PC-3 (cell line): ENCODE measurements around the gene SNRPA. TPM values are rescaled to one million over a fixed set of nuclear protein-coding genes. Genes with fewer than 3 reads are reported as not detected.

Source experiments
- ATAC-seq: fragments of 200-7000 bp; cut with Tn5 transposase; 2 replicates; pipeline ENCODE4 v1.9.1; 2020; ENCODE audit warnings: mild to moderate bottlenecking, moderate library complexity
- BruUV-seq: library from RNA; stranded (reverse); fragments of 400-500 nt; replicated peaks from 2 replicates; lab custom pipeline; 2021; lab: Mats Ljungman, UMichigan
- CTCF ChIA-PET: fragments of 300-600 bp; sonication (Branson Sonifier 250); formaldehyde crosslinking; loops from one replicate; lab custom pipeline; 2022; ENCODE audit warnings: antibody characterized with exemption; lab: Charles Lee
- POLR2A ChIA-PET: fragments of 300-600 bp; sonication (Branson Sonifier 250); formaldehyde crosslinking; loops from one replicate; lab custom pipeline; 2022; ENCODE audit warnings: antibody characterized with exemption; ENCODE audit not compliant: unreplicated experiment; lab: Charles Lee
- DNase-seq: peaks from one replicate; pipeline ENCODE4 v3.0.0-alpha.2; 2015
- H2AFZ ChIP-seq: fragments of 300-600 bp; sonication (generic); 2 replicates; pipeline ENCODE4 v1.6.0; 2016; ENCODE audit warnings: antibody characterized with exemption, low read length
- H3F3A ChIP-seq: fragments of 300-600 bp; sonication (generic); one replicate; pipeline ENCODE4 v1.6.0; 2017; ENCODE audit warnings: antibody characterized with exemption, low read length, control low read depth, mild to moderate bottlenecking; ENCODE audit not compliant: unreplicated experiment
- H3K27ac ChIP-seq: fragments of 300-600 bp; sonication (generic); 2 replicates; pipeline ENCODE4 v1.5.1; 2016; ENCODE audit warnings: mild to moderate bottlenecking, low read length
- H3K27me3 ChIP-seq: fragments of 300-600 bp; sonication (generic); 2 replicates; pipeline ENCODE4 v1.6.1; 2016; ENCODE audit warnings: low read length, mixed read lengths
- H3K36me3 ChIP-seq: fragments of 300-600 bp; sonication (generic); 2 replicates; pipeline ENCODE4 v1.6.1; 2016; ENCODE audit warnings: low read depth, mixed run types, low read length, mixed read lengths
- H3K4me1 ChIP-seq: fragments of 300-600 bp; sonication (generic); 2 replicates; pipeline ENCODE4 v1.5.1; 2016; ENCODE audit warnings: low read length; ENCODE audit not compliant: insufficient read depth
- H3K4me2 ChIP-seq: fragments of 300-600 bp; sonication (generic); 2 replicates; pipeline ENCODE4 v1.6.0; 2016; ENCODE audit warnings: low read length
- H3K4me3 ChIP-seq: fragments of 300-600 bp; sonication (generic); 2 replicates; pipeline ENCODE4 v1.5.1; 2016; ENCODE audit warnings: mild to moderate bottlenecking, low read length, mixed read lengths
- H3K79me2 ChIP-seq: fragments of 300-600 bp; sonication (generic); 2 replicates; pipeline ENCODE4 v1.6.1; 2017; ENCODE audit warnings: low read length, mixed read lengths
- H3K9ac ChIP-seq: fragments of 300-600 bp; sonication (generic); 2 replicates; pipeline ENCODE4 v1.6.0; 2016; ENCODE audit warnings: mild to moderate bottlenecking, low read length
- H3K9me2 ChIP-seq: fragments of 300-600 bp; sonication (generic); replicated peaks from 2 replicates; pipeline ENCODE4 v1.6.1; 2016; ENCODE audit warnings: mixed run types, low read length, mixed read lengths
- H3K9me3 ChIP-seq: fragments of 300-600 bp; sonication (generic); 2 replicates; pipeline ENCODE4 v1.6.1; 2016; ENCODE audit warnings: low read length, mixed read lengths
- H4K20me1 ChIP-seq: fragments of 300-600 bp; sonication (generic); 2 replicates; pipeline ENCODE4 v1.6.1; 2016; ENCODE audit warnings: low read length, mixed read lengths
- CTCF ChIP-seq: fragments of 300-600 bp; sonication (generic); conservative IDR thresholded peaks from 2 replicates; pipeline ENCODE4 v1.5.1; 2017; ENCODE audit warnings: antibody characterized with exemption, low read depth, mild to moderate bottlenecking, low read length
- EZH2 ChIP-seq: fragments of 300-600 bp; sonication (generic); IDR thresholded peaks from one replicate; pipeline ENCODE4 v1.6.1; 2017; ENCODE audit warnings: antibody characterized with exemption, mild to moderate bottlenecking, low read length; ENCODE audit not compliant: unreplicated experiment
- EZH2phosphoT487 ChIP-seq: fragments of 300-600 bp; sonication (generic); IDR thresholded peaks from 2 replicates; pipeline ENCODE4 v1.6.1; 2018; ENCODE audit warnings: mild to moderate bottlenecking, antibody characterized with exemption, low read length, borderline replicate concordance
- intact Hi-C: fragments of 100-400 bp; cut with micrococcal nuclease; formaldehyde crosslinking; loops from 2 replicates; pipeline ENCODE4 v1.9.0; 2023
- total RNA-seq: library from RNA; depleted of rRNA; stranded (reverse); fragments of >200 nt; gene quantifications from 2 replicates; pipeline ENCODE4 v1.2.3, GENCODE V29; 2014

SNRPA gene
- total RNA-seq, 1 experiment from 2014 or later, result 243 TPM

GRCh38 chr19:40707615-40708014, 43.4 kb upstream of the SNRPA start:
- no peak overlapping the region for H2AFZ ChIP-seq
- BruUV-seq, result no TSS peak
- H3K27me3 ChIP-seq, result no peaks in the 10 kb centered on the region
- no peaks in the 10 kb centered on the region for H3K79me2 ChIP-seq
- H3K4me2 ChIP-seq, result no peak overlapping the region
- no peaks in the 10 kb centered on the region for H3K36me3 ChIP-seq
- H3K9me3 ChIP-seq, result no peaks in the 10 kb centered on the region
- DNase-seq (no peak), ATAC-seq (no peak)
- POLR2A ChIA-PET, result interaction anchor here (0.6 kb wide), 1 partner anchor 42 kb away, joined by 3 read pairs; no protein-coding TSS in a partner anchor
- H3K4me3 ChIP-seq, result no peak overlapping the region
- TF ChIP-seq CTCF (no peak), EZH2 (no peak), EZH2phosphoT487 (no peak)
- H3K27ac ChIP-seq, result no peak overlapping the region
- intact Hi-C loops, result no loop called here
- H3F3A ChIP-seq, result no peaks in the 10 kb centered on the region
- H3K9ac ChIP-seq, result no peak overlapping the region
- no peaks in the 10 kb centered on the region for H3K4me1 ChIP-seq
- CTCF ChIA-PET, result no interaction called here
- no peaks in the 10 kb centered on the region for H3K9me2 ChIP-seq
- H4K20me1 ChIP-seq, result no peaks in the 10 kb centered on the region

GRCh38 chr19:40709817-40710216, 41.2 kb upstream of the SNRPA start:
- POLR2A ChIA-PET, result no interaction called here
- Histone ChIP-seq H3K79me2 (no peaks in the 10 kb centered on the region), H3K36me3 (no peaks in the 10 kb centered on the region), H3K4me1 (peaks cover 6% of the 10 kb centered on the region), H3K9me2 (no peaks in the 10 kb centered on the region), H4K20me1 (no peaks in the 10 kb centered on the region), H3K27ac (no peak overlapping the region), H3K9ac (no peak overlapping the region), H3K9me3 (no peaks in the 10 kb centered on the region), H2AFZ (no peak overlapping the region), H3K27me3 (no peaks in the 10 kb centered on the region), H3F3A (no peaks in the 10 kb centered on the region), H3K4me3 (no peak overlapping the region), H3K4me2 (no peak overlapping the region)
- no peak for ATAC-seq
- CTCF ChIA-PET, result no interaction called here
- no TSS peak for BruUV-seq
- TF ChIP-seq CTCF (no peak), EZH2 (no peak), EZH2phosphoT487 (no peak)
- no peak for DNase-seq
- intact Hi-C loops, result no loop called here

GRCh38 chr19:40713939-40714338, 37.1 kb upstream of the SNRPA start:
- H3K4me2 ChIP-seq, result no peak overlapping the region
- intact Hi-C loops, result no loop called here
- TF ChIP-seq EZH2phosphoT487, result no peak
- TF ChIP-seq EZH2, result no peak
- TF ChIP-seq CTCF, result no peak
- peaks cover 18% of the 10 kb centered on the region for H3K79me2 ChIP-seq
- no peak overlapping the region for H3K9ac ChIP-seq
- H2AFZ ChIP-seq, result no peak overlapping the region
- peaks cover 13% of the 10 kb centered on the region for H3K4me1 ChIP-seq
- ATAC-seq, result no peak
- no TSS peak for BruUV-seq
- ChIA-PET POLR2A (no interaction called here), CTCF (no interaction called here)
- no peak overlapping the region for H3K4me3 ChIP-seq
- H3K9me3 ChIP-seq, result no peaks in the 10 kb centered on the region
- no peak for DNase-seq
- no peaks in the 10 kb centered on the region for H3K27me3 ChIP-seq
- no peaks in the 10 kb centered on the region for H3F3A ChIP-seq
- H4K20me1 ChIP-seq, result peaks cover 9% of the 10 kb centered on the region; the same call in 1 of the 2 replicates
- peak overlapping the region; percentile 100; the same call in 1 of the 2 replicates for H3K27ac ChIP-seq
- H3K9me2 ChIP-seq, result no peaks in the 10 kb centered on the region
- no peaks in the 10 kb centered on the region for H3K36me3 ChIP-seq
